T-helper 1 cell (primary cell): ENCODE measurements around the gene FYN.

Source experiments
- DNase-seq, 5 donors: peaks; one replicate each; pipeline ENCODE4 v3.0.0-alpha.2; 2012 to 2020

Gene FYN

GRCh38 chr6:111618407-111618806, 254.8 kb downstream of the FYN start:
- no peak for DNase-seq

GRCh38 chr6:111617149-111617548, 256.1 kb downstream of the FYN start:
- DNase-seq = no peak

- no peak for DNase-seq
These were observed 257.2 kb downstream of the FYN start for GRCh38 chr6:111615916-111616612.

GRCh38 chr6:111614833-111615582, 258.2 kb downstream of the FYN start:
- no peak for DNase-seq

- DNase-seq = no peak
These were observed 260.9 kb downstream of the FYN start for GRCh38 chr6:111612379-111612778.

- DNase-seq = no peak
These were observed 262.6 kb downstream of the FYN start for GRCh38 chr6:111610548-111611172.
